Epithelial cell of prostate (primary cell): ENCODE results near the gene BNC2.

ENCODE experiments used
- DNase-seq: peaks from one replicate; pipeline ENCODE4 v3.0.0-alpha.2; 2011; ENCODE audit warnings: low read depth, low spot score
- H3K27ac ChIP-seq: fragments of 450-650 bp; 2 replicates; pipeline ENCODE4 v1.5.1; 2017; ENCODE audit warnings: mild to moderate bottlenecking

The BNC2 gene

GRCh38 chr9:16773617-16774016 is 96.9 kb downstream of the BNC2 start:
- DNase-seq, result no peak
- H3K27ac ChIP-seq, result no peak overlapping the region

GRCh38 chr9:16773116-16773515 is 97.4 kb downstream of the BNC2 start:
- DNase-seq, result no peak

GRCh38 chr9:16771356-16771755 is 99.1 kb downstream of the BNC2 start:
- no peak overlapping the region for H3K27ac ChIP-seq
- no peak for DNase-seq

More at GRCh38 chr9:16773116-16773515, 97.4 kb downstream of the BNC2 start:
- no peak overlapping the region for H3K27ac ChIP-seq

GRCh38 chr9:16769291-16769690 is 101.2 kb downstream of the BNC2 start:
- no peak for DNase-seq

GRCh38 chr9:16768816-16769215 is 101.7 kb downstream of the BNC2 start:
- DNase-seq, result no peak
- H3K27ac ChIP-seq, result no peak overlapping the region

More at GRCh38 chr9:16769291-16769690, 101.2 kb downstream of the BNC2 start:
- H3K27ac ChIP-seq, result no peak overlapping the region

GRCh38 chr9:16767366-16767765 is 103.1 kb downstream of the BNC2 start:
- DNase-seq, result no peak
- H3K27ac ChIP-seq, result no peak overlapping the region

GRCh38 chr9:16763946-16764345 is 106.5 kb downstream of the BNC2 start:
- H3K27ac ChIP-seq, result no peak overlapping the region
- no peak for DNase-seq

- H3K27ac ChIP-seq, result no peak overlapping the region
- DNase-seq, result no peak
Observed at GRCh38 chr9:16755467-16756160, 114.9 kb downstream of the BNC2 start.

- H3K27ac ChIP-seq, result no peak overlapping the region
- no peak for DNase-seq
Observed at GRCh38 chr9:16754662-16755061, 115.8 kb downstream of the BNC2 start.

GRCh38 chr9:16753256-16753655 is 117.2 kb downstream of the BNC2 start:
- no peak overlapping the region for H3K27ac ChIP-seq
- DNase-seq, result no peak

GRCh38 chr9:16752601-16753000 is 117.9 kb downstream of the BNC2 start:
- no peak for DNase-seq
- no peak overlapping the region for H3K27ac ChIP-seq

- no peak overlapping the region for H3K27ac ChIP-seq
- no peak for DNase-seq
Observed at GRCh38 chr9:16750553-16750952, 119.9 kb downstream of the BNC2 start.

GRCh38 chr9:16745359-16745758 is 125.1 kb downstream of the BNC2 start:
- DNase-seq, result no peak

GRCh38 chr9:16744394-16744793 is 126.1 kb downstream of the BNC2 start:
- DNase-seq, result no peak
- H3K27ac ChIP-seq, result no peak overlapping the region

More at GRCh38 chr9:16745359-16745758, 125.1 kb downstream of the BNC2 start:
- H3K27ac ChIP-seq, result no peak overlapping the region

- H3K27ac ChIP-seq, result no peak overlapping the region
- DNase-seq, result no peak
Observed at GRCh38 chr9:16743375-16743774, 127.1 kb downstream of the BNC2 start.

- no peak overlapping the region for H3K27ac ChIP-seq
- DNase-seq, result no peak
Observed at GRCh38 chr9:16735001-16735400, 135.5 kb downstream of the BNC2 start.

- DNase-seq, result no peak
- H3K27ac ChIP-seq, result no peak overlapping the region
Observed at GRCh38 chr9:16732546-16732945, 137.9 kb downstream of the BNC2 start.

- no peak overlapping the region for H3K27ac ChIP-seq
- no peak for DNase-seq
Observed at GRCh38 chr9:16730162-16730561, 140.3 kb downstream of the BNC2 start.

- DNase-seq, result no peak
- no peak overlapping the region for H3K27ac ChIP-seq
Observed at GRCh38 chr9:16729651-16730050, 140.8 kb downstream of the BNC2 start.

- H3K27ac ChIP-seq, result no peak overlapping the region
- DNase-seq, result no peak
Observed at GRCh38 chr9:16728137-16728508, 142.3 kb downstream of the BNC2 start.

GRCh38 chr9:16727452-16728136 is 142.9 kb downstream of the BNC2 start:
- DNase-seq, result no peak
- peak overlapping the region; percentile 23 for H3K27ac ChIP-seq
